Activated B cell treated with CpG ODN at 0.5 μM for 24 hours (primary cell): ENCODE measurements around the gene SEC61A1. TPM values are rescaled to one million over a fixed set of nuclear protein-coding genes. Genes with fewer than 3 reads are reported as not detected.

Source experiments
- ATAC-seq: fragments of 200-7000 bp; cut with Tn5 transposase; one replicate; pipeline ENCODE4 v1.10.0; 2021; ENCODE audit warnings: low read depth, mild to moderate bottlenecking, moderate library complexity
- CTCF ChIA-PET: fragments of 350-600 bp; sonication (Branson Sonifier 250); formaldehyde crosslinking; loops from one replicate; lab custom pipeline; 2021; ENCODE audit warnings: antibody characterized with exemption; lab: Charles Lee
- POLR2A ChIA-PET: fragments of 350-600 bp; sonication (Branson Sonifier 250); formaldehyde crosslinking; loops from one replicate; lab custom pipeline; 2021; ENCODE audit warnings: antibody characterized with exemption; lab: Charles Lee
- DNase-seq: peaks from one replicate; pipeline ENCODE4 v3.0.0; 2022
- H3K27ac Mint-ChIP-seq: one replicate; pipeline ENCODE4 v1.8.0; 2020; ENCODE audit warnings: mixed read lengths
- H3K27me3 Mint-ChIP-seq: one replicate; pipeline ENCODE4 v1.8.0; 2021; ENCODE audit warnings: mixed read lengths
- H3K36me3 Mint-ChIP-seq: one replicate; pipeline ENCODE4 v1.8.0; 2021; ENCODE audit warnings: low read depth, mixed read lengths
- H3K4me1 Mint-ChIP-seq: one replicate; pipeline ENCODE4 v1.8.0; 2021; ENCODE audit warnings: mixed read lengths
- H3K4me3 Mint-ChIP-seq: one replicate; pipeline ENCODE4 v1.8.0; 2020; ENCODE audit warnings: mild to moderate bottlenecking, mixed read lengths
- H3K9me3 Mint-ChIP-seq: one replicate; pipeline ENCODE4 v1.8.0; 2020; ENCODE audit warnings: mixed read lengths
- CTCF ChIP-seq: fragments of 200-600 bp; IDR thresholded peaks from one replicate; pipeline ENCODE4 v1.8.0; 2022; ENCODE audit warnings: antibody characterized with exemption, mild to moderate bottlenecking
- intact Hi-C: fragments of 100-400 bp; cut with micrococcal nuclease; formaldehyde crosslinking; loops from one replicate; pipeline ENCODE4 v1.15.1; 2024
- total RNA-seq: library from RNA; stranded (reverse); gene quantifications from 2 replicates; pipeline ENCODE4 v1.2.3, GENCODE V29; 2022

The SEC61A1 gene
- total RNA-seq, 1 donor from 2014 or later, result 84.0 TPM

GRCh38 chr3:128009952-128010846 is 42.0 kb upstream of the SEC61A1 start:
- Mint-ChIP-seq H3K27ac (no peak overlapping the region), H3K4me3 (no peak overlapping the region), H3K27me3 (peaks cover 22% of the 10 kb centered on the region), H3K4me1 (peaks cover 2% of the 10 kb centered on the region), H3K9me3 (no peaks in the 10 kb centered on the region), H3K36me3 (no peaks in the 10 kb centered on the region)
- CTCF ChIA-PET, result no interaction called here
- TF ChIP-seq CTCF, result no peak
- intact Hi-C loops, result no loop called here
- DNase-seq, result no peak
- no peak for ATAC-seq
- POLR2A ChIA-PET, result no interaction called here

GRCh38 chr3:128011140-128011539 is 41.1 kb upstream of the SEC61A1 start:
- Mint-ChIP-seq H3K4me1 (peaks cover 2% of the 10 kb centered on the region), H3K27ac (no peak overlapping the region), H3K27me3 (peaks cover 18% of the 10 kb centered on the region), H3K9me3 (no peaks in the 10 kb centered on the region), H3K4me3 (no peak overlapping the region), H3K36me3 (no peaks in the 10 kb centered on the region)
- no peak for DNase-seq
- no peak for TF ChIP-seq CTCF
- ATAC-seq, result no peak
- intact Hi-C loops, result no loop called here
- CTCF ChIA-PET, result no interaction called here
- POLR2A ChIA-PET, result no interaction called here

- Mint-ChIP-seq H3K4me3 (no peak overlapping the region), H3K4me1 (peaks cover 2% of the 10 kb centered on the region), H3K36me3 (no peaks in the 10 kb centered on the region), H3K27me3 (peaks cover 16% of the 10 kb centered on the region), H3K27ac (no peak overlapping the region), H3K9me3 (no peaks in the 10 kb centered on the region)
- ATAC-seq (no peak), DNase-seq (no peak)
- POLR2A ChIA-PET, result no interaction called here
- CTCF ChIA-PET, result no interaction called here
- intact Hi-C loops, result no loop called here
- no peak for TF ChIP-seq CTCF
Measured at GRCh38 chr3:128012050-128012449, 40.2 kb upstream of the SEC61A1 start.

GRCh38 chr3:128014548-128014947 is 37.7 kb upstream of the SEC61A1 start:
- no peak for TF ChIP-seq CTCF
- H3K4me1 Mint-ChIP-seq, result peaks cover 2% of the 10 kb centered on the region
- POLR2A ChIA-PET, result no interaction called here
- DNase-seq (no peak), ATAC-seq (no peak)
- peaks cover 11% of the 10 kb centered on the region for H3K27me3 Mint-ChIP-seq
- no peaks in the 10 kb centered on the region for H3K9me3 Mint-ChIP-seq
- CTCF ChIA-PET, result no interaction called here
- H3K27ac Mint-ChIP-seq, result no peak overlapping the region
- intact Hi-C loops, result no loop called here
- no peaks in the 10 kb centered on the region for H3K36me3 Mint-ChIP-seq
- no peak overlapping the region for H3K4me3 Mint-ChIP-seq

GRCh38 chr3:128016502-128016901 is 35.7 kb upstream of the SEC61A1 start:
- POLR2A ChIA-PET, result no interaction called here
- H3K4me3 Mint-ChIP-seq, result no peak overlapping the region
- H3K36me3 Mint-ChIP-seq, result no peaks in the 10 kb centered on the region
- no peak for TF ChIP-seq CTCF
- DNase-seq (no peak), ATAC-seq (no peak)
- H3K27me3 Mint-ChIP-seq, result peaks cover 4% of the 10 kb centered on the region
- H3K27ac Mint-ChIP-seq, result no peak overlapping the region
- no peaks in the 10 kb centered on the region for H3K9me3 Mint-ChIP-seq
- H3K4me1 Mint-ChIP-seq, result no peaks in the 10 kb centered on the region
- intact Hi-C loops, result no loop called here
- CTCF ChIA-PET, result no interaction called here
